Endothelial cell of umbilical vein (primary cell): ENCODE results near the gene PSMB9.

Source experiments
- MYC ChIP-seq: IDR thresholded peaks from one replicate; pipeline ENCODE4 v1.6.1; 2011; ENCODE audit warnings: mild to moderate bottlenecking, low read depth, low read length
- POLR2A ChIP-seq: IDR thresholded peaks from 2 replicates; pipeline ENCODE4 v1.6.1; 2012; ENCODE audit warnings: low read depth, mild to moderate bottlenecking, control low read depth, low read length
- POLR2AphosphoS5 ChIP-seq: IDR thresholded peaks from 2 replicates; pipeline ENCODE4 v1.6.1; 2012; ENCODE audit warnings: low read depth, mild to moderate bottlenecking, control low read depth, low read length, moderate library complexity; ENCODE audit not compliant: insufficient read depth
- TF ChIP-seq, protein P1 (sequence below), 2 donors: IDR thresholded peaks; 1 replicate in 1 of 2; 2 replicates in 1 of 2; pipeline ENCODE4 v1.5.1; 2011; ENCODE audit warnings: low read length in 2 of 2, mild to moderate bottlenecking in 2 of 2, moderate library complexity in 2 of 2, control low read depth in 1 of 2, inconsistent platforms in 1 of 2, low read depth in 1 of 2; ENCODE audit not compliant: insufficient read depth in 1 of 2; ENCODE audit errors: extremely low read depth in 1 of 2

DNA sequence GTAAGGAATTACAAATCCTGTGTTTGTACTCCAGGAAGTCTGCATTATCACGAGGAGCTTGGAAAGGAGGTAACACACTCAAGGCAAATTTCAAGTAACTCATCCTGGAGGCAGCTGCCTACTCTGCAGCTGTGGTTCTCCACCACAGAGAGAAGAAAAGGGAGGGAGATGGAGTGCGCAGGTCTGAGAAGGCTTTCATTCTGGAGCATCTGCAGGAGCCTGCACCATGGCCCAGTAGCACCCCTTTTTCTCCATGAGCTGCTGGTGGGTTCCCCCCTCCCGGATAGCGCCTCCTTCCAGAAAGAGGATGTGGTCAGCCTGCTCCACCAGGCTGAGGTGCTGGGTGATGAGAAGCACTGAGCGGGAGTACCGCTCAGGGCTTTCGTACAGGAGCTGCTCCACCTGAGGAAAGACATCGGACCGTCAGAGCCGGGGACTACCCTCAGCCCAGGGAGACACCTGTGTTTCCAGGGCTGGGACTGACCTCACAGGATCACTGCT lies 8.6 kb upstream of the PSMB9 start:
- TF ChIP-seq POLR2A (no peak), MYC (no peak), POLR2AphosphoS5 (no peak)
- TF ChIP-seq, protein P1, sequence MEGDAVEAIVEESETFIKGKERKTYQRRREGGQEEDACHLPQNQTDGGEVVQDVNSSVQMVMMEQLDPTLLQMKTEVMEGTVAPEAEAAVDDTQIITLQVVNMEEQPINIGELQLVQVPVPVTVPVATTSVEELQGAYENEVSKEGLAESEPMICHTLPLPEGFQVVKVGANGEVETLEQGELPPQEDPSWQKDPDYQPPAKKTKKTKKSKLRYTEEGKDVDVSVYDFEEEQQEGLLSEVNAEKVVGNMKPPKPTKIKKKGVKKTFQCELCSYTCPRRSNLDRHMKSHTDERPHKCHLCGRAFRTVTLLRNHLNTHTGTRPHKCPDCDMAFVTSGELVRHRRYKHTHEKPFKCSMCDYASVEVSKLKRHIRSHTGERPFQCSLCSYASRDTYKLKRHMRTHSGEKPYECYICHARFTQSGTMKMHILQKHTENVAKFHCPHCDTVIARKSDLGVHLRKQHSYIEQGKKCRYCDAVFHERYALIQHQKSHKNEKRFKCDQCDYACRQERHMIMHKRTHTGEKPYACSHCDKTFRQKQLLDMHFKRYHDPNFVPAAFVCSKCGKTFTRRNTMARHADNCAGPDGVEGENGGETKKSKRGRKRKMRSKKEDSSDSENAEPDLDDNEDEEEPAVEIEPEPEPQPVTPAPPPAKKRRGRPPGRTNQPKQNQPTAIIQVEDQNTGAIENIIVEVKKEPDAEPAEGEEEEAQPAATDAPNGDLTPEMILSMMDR (IDR thresholded peaks at IDR 0.05; ENCODE audit: extremely low read depth in 1 of 2, insufficient read depth in 1 of 2, low read depth in 1 of 2, low read length in 2 of 2): no peak
